T-helper 9 cell (primary cell): ENCODE data around the gene ERICH3.
"Not testable (repeated sequence)": the region's sequence is repeated elsewhere in the genome, so short reads cannot be mapped to it uniquely, and the experiment has no call there.

Experiments
- DNase-seq: peaks from one replicate; pipeline ENCODE4 v3.0.0-alpha.2; 2020

ERICH3 gene

GRCh38 chr1:74674278-74675048 is 871 bp upstream of the ERICH3 start:
- DNase-seq: no peak

GRCh38 chr1:74670866-74671265 is 2.7 kb downstream of the ERICH3 start:
- DNase-seq: not testable (repeated sequence)

GRCh38 chr1:74654708-74655107 is 18.9 kb downstream of the ERICH3 start:
- DNase-seq: no peak

GRCh38 chr1:74652711-74653139 is 20.9 kb downstream of the ERICH3 start:
- no peak for DNase-seq

- no peak for DNase-seq
Measured at GRCh38 chr1:74650561-74650960, 23.0 kb downstream of the ERICH3 start.

GRCh38 chr1:74641876-74642275 is 31.7 kb downstream of the ERICH3 start:
- DNase-seq: no peak

GRCh38 chr1:74641161-74641560 is 32.4 kb downstream of the ERICH3 start:
- no peak for DNase-seq

GRCh38 chr1:74637296-74637695 is 36.3 kb downstream of the ERICH3 start:
- no peak for DNase-seq

- DNase-seq: no peak
Measured at GRCh38 chr1:74629283-74629682, 44.3 kb downstream of the ERICH3 start.

- DNase-seq: no peak
Measured at GRCh38 chr1:74623716-74624115, 49.9 kb downstream of the ERICH3 start.

- no peak for DNase-seq
Measured at GRCh38 chr1:74620242-74620641, 53.4 kb downstream of the ERICH3 start.

- no peak for DNase-seq
Measured at GRCh38 chr1:74618974-74619373, 54.6 kb downstream of the ERICH3 start.

GRCh38 chr1:74613894-74614293 is 59.7 kb downstream of the ERICH3 start:
- DNase-seq: no peak

GRCh38 chr1:74611887-74612286 is 61.7 kb downstream of the ERICH3 start:
- DNase-seq: no peak

GRCh38 chr1:74610961-74611360 is 62.6 kb downstream of the ERICH3 start:
- no peak for DNase-seq

- no peak for DNase-seq
Measured at GRCh38 chr1:74609810-74610371, 63.7 kb downstream of the ERICH3 start.

- no peak for DNase-seq
Measured at GRCh38 chr1:74596717-74597116, 76.9 kb downstream of the ERICH3 start.

GRCh38 chr1:74593887-74594866 is 79.4 kb downstream of the ERICH3 start:
- DNase-seq: no peak

GRCh38 chr1:74592580-74593355 is 80.8 kb downstream of the ERICH3 start:
- no peak for DNase-seq

- no peak for DNase-seq
Measured at GRCh38 chr1:74591949-74592348, 81.6 kb downstream of the ERICH3 start.

- no peak for DNase-seq
Measured at GRCh38 chr1:74590288-74590687, 83.3 kb downstream of the ERICH3 start.

- DNase-seq: no peak
Measured at GRCh38 chr1:74587888-74588287, 85.7 kb downstream of the ERICH3 start.
